Activated T-cell treated with anti-CD3 and anti-CD28 coated beads for 1 hour (primary cell): ENCODE data around the gene RNU5B-1.

ENCODE experiments used
- DNase-seq: peaks from one replicate; pipeline ENCODE4 v3.0.0-alpha.2; 2020; ENCODE audit warnings: low read depth

The RNU5B-1 gene

DNA sequence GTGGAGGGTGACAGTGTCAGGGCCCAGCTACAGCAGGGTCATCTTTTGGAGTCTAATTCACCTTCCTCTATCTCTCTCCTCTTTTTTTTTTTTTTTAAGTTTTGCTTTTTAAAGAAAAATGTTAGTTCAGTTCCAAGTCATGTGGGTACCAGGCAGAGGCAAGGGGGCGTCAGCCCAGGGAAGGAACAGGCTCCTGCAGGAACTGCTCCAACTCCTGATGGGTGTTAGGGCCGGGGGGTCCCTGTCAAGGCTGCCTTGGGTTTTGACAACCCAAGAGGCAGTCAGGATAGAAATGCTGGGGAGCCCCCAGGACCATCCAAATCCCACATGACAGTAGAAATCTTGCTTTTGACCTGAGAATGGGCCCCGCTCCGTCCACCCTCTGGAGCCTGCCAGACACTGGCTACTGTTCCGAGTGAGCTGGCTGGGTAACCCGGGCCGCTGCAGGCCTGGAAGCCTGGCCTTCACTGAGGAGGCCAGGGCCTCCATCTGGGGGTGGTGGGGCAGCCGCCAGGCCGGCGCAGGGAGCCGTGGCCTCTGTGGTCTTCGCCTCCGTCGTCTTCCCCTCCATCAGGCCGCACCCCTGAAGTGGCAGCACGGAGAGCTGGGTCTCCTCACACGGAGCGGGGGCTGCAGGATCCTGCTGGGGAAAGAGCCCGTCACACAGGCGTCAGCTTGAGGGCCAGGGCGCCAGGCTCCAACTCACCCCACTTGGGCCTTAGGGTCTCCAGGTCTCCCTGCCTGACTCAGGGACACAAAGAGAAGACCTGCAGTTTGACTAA, 24.2 kb downstream of the RNU5B-1 start:
- DNase-seq = no peak

DNA sequence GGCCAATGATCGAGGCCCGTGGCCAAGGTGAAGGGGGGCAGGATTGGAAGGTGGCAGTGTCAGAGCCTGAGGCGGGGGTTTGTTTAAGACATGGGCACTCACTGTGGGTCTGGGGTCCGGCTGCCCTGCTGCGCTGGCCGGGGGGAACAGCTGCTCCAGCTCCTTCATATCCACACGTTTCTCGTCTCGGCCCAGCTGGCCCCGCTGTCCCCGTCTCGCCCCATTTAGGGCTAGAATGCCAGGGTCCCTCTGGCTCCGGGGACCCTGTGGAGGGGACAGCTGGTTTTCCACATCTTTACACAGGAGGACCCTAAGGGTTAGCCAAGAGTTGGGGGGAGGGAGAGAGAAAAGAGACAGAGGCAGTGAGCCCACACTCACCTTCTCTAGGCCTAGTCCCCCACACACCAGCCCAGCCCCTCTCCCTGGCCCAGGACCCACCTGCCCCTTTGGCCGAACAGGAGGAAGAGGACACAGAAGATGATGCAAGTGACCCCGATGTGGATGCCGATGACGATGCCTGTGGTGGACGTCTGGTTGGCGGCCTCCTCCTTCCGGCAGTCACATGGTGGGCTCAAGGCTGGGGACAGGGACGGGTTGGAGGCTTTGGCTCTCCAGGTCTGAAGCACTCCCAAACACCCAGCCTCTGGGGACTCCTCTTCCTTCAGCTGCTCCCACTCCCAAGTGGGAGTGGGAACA, 25.0 kb downstream of the RNU5B-1 start:
- no peak for DNase-seq

DNA sequence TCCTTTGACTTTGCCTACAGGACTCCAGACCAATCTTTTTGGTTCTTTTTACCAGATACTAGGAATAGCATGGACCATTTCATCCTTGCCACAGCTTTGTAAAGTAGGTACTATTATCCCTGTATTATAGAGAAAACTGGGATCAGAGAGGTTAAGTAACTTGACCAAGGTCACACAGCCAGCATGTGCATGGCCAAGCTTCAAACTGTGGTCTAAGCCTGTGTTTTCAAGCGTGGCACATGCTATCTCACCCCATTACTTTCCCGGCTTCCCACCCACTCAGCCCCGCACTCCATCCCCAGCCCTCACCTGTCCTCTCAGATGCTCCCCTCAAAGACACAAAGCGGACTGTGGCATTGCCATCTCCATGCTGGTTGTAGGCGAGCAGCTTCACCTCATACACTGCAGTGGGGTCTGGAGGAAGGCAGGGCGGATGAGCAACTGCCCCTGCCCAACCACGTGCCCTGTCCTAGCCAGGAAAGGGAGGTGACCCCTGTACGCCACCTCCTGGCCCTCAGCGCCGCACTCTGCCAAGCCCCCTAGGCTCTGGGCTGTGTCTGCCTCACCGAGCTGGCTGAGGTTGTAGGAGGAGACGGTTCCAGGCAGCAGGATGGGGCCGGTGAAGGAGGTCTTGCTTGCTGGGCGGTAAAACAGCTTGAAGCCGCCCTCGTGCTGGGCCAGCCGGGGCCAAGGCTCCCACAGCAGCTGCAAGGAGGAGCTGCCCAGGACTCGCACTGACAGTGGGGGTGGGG, 25.7 kb downstream of the RNU5B-1 start:
- DNase-seq = no peak

DNA sequence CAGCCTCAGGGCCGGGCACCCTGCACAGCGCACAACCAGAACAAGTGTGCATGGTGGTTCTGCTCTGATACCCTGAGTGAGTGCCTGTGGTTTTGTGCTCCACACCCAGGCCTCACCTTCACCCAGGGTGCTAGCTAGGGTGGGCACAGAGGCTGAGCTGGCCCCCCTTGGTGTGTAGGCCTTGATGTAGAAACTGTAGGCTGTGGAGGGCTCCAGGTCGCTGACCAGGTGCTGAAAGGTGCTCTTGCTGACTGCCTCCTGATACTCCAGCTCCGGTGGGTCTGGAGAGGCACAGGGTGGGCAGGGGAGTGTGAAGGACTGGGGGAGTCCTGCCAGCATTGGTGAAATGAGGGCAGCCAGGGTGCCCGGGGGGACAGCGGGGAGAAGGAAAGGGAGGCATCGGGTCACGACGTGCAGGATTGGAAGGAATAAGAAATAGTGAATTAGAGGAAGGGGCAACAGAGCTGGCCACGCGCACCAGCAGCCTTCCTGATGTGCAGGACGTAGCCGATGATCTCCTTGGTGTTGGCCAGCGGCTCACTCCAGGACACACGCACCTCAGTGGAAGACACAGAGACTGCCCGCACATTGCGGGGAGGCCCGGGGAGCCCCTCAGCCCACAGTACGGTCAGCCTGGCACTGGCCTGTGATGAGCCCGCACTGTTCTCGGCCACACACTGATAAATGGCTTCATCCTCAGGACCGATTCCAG, 26.6 kb downstream of the RNU5B-1 start:
- DNase-seq = no peak

DNA sequence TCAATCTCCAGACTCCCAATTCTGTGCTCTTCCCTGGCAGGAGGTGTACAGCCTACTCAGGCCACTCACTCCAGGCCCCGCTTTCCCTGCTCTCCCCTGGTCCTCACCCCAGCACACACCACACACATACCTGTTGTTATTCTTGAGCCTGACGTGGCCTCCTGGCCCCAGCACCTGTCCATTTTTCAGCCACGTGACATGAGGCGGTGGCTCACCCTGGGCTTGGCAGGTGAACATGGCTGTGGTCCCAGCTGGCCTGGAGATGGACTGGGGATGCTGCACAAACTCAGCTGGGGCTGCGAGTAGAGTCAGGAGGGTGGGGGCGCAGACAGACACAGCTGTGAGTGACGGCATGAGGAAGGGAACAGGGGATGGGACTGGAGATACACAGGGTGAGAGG, 27.3 kb downstream of the RNU5B-1 start:
- no peak for DNase-seq

DNA sequence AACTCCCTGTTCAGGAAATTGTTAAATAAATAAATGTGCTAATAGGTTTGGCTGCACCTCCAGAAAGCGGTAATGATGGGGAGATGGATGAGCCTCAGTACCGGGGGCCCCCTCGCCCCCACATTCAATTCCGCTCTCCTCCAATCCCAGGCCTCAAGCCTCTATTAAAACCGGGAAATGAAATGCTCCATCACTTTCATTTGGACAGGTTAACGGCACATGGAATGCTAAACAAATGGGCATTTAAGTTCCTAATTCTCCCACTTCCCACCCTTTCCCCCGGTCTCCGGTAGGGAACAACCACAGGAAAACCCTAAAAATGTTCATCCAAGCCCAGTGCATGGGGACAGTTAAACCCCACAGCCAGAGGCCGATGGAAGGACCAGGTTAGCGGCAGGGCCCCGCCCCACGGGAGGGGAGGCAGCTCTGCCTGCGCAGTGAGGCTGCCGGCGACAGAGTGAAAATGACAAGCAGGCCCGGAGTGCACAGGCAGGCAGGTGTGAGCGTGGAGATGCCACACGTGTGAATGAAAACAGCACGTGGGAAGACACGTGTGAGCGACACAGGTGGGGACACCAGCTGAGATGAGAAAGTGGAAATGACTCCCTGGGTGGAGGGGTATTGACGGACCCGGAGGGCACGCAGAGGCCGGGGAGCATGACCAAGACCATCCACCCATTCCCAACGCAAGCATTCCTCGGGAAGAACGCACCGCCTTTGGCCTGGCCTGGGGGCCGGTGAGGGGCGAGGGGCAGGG, 28.1 kb downstream of the RNU5B-1 start:
- no peak for DNase-seq

DNA sequence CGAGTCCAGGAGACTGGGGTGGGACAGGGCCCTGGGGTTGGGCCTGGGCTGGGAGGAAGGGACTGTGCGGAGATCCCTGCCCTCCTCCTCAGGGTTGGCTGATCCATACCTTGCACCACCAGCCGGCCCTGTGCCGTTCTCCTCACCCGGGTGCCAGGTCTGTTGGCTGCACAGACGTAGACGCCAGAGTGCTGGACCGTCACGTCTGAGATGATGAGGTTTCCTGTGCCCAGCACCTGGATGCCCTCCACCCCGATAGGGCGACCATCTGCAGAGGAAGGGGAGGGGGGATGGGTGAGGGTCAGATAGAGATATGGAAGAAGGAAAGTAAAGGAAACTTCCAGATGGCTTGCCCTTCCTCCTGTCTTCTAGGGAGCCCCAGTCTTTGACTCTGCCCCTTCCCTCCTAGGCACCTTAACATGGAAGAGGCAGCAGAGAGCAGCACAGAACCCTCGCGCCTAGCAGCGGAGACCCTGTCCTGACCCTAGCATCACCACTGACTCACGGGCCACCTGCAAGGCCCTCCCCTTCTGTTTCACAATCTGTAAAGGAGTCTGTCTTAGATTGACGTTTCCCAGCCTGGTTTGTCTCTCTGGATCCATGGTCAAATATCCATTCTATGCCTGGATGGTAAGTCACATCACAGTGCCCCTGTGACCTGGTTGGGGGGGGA, 28.8 kb downstream of the RNU5B-1 start:
- no peak for DNase-seq

DNA sequence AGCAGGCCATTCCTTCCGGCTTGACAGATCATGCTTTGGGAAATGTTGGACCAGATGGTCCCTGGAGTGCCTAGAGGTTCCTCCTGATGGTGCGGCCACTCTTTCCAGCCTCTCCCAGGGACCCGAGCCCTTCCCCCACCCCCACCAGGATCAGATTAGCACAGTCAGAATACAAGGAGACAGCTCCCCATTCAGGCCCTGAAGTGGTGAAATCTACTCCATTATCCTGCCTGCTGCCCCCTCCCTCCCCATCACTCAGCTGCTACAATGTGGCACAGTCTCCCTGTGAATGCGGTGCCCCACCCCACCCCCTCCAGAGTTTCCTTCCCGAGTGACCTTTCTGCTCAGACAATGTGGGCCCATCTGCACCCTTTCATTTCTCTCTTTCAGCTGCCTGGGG, 29.4 kb downstream of the RNU5B-1 start:
- DNase-seq = no peak

DNA sequence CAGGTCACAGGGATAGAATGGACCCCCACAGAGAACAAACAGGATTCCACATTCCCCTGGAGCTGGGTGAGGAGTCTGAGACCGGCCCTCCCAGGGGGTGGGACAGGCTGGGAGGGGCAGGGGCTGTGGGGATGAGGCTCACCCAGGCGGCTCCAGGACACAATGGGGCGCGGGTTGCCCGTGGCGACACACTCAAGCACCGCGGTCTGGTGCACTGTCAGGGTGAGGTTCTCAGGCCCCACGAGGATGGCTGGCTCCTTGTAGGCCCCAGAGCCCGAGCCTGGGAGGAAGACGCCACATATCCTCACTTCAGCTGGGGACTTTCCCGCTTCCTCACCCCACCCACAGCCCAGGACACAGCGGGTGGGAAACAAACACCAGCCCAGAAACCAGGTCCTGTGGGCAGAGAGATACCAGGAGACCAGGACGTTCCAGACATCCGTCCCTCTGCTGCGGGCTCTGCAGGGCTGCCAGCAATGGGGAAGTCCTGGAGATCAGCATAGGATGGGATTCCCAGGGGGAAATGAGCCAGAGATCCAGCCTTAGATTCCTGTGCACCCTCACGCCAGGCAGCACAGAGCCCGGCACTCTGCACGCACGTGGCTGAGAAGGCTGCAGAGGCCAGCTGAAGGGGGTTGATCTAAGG, 30.2 kb downstream of the RNU5B-1 start:
- DNase-seq = no peak

DNA sequence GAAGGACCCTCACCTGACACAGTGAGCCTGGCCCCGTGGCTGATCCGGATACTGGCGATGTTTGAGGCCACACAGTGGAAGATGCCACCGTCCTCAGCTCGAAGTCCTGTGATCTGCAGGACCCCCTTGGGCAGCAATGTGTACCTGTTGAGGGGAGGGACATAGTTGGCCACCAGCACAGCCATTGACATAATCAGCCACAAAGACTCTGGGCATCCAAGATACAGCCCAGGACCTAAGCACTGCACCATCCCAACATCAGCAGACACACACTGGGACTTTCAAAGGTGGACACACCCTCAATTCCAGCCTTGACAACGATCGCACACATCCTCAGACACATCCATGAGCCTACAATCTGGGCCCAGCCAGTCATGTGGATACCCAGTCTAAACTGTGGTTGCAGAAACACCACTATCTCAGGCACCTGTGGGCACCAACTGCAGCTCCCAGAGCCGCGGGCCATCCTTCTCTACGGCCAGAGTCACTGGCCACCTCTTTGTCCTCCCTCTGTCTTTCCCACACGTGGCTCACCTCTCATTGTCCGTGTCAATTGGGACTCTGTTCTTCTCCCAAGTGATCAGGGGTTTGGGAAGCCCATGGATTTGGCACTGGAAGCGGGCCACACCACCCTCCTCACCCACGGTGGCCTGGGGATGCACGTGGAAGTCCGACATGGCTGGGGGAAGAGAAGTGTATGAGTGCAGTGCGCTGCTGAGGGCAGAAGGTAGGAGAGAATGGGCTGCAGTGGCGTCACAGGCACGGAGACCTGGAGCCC, 31.0 kb downstream of the RNU5B-1 start:
- DNase-seq = no peak

DNA sequence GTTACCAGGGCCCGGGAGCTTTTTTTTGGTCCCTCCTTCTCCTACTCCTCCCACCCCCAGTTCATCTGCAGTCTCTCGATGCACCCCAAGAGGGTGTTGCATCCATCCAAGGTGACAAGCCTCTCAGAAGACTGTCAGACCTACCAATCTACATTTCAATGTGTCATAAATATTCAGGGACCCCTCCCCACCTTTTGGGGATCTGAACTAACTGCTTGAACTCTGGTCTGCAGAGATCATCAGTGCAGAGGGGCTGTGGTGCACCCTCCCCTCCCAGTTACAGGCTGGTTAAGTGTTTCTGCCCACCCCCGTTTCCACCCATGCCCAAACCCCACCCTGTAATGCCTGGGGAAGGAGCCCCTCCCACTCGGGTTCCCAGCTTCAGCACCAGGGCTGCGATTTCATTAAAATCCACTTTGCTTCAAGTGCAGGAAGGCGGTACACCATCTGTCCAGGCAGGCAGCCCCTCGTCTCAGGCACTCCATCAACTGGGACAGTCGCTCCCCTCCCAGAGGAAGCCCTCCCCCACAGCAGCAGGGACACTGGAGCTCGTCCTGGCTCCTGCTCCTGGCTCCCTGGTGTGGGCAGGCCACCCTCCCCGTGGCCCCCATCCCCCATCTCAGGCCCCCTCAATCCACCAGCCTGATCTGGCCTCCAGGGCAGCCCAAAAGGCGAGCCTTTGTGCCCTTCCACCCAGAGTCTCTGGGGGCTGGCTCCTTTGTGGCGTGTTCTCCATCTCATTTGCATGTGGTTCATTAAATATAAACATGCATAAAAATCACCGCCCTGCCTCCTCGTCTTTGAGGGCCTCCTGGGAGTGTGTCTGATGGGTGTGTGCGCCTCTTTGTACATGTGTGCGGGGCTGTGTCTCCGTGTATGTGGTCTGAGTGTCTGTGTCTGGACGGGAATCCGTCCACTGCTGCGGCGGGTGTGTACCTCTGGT, 32.3 kb downstream of the RNU5B-1 start:
- no peak for DNase-seq

DNA sequence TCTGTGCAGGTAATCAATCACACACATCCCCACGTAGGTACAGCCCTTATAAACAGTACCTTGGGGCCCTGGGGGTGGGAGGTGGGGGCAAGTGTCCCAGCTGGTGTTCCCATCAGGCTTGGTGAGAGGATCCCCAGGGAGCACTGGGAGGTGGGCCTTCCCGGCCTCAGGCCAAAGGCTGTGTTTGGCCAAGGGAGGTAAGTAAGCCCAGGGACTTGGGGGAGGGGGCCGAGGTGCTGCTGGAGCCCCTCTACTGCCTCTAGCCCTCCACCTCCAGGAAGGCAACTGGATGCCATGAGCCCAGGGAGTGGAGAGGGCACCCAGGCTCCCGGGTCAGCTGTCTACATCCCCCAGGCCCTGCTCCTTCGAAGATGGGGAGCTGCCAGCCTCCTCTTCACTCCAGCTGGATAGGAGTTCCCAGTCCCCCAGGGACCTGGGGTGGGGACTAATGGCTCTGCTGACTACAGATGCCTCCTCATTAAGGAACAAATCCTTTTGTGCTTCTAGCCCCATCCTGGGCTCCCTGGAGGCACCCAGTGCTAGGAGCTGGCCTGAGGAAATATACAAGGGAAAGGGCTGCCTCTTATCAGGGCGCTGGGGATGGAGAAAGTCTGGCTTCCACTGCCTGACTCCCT, 33.1 kb downstream of the RNU5B-1 start:
- DNase-seq = no peak

DNA sequence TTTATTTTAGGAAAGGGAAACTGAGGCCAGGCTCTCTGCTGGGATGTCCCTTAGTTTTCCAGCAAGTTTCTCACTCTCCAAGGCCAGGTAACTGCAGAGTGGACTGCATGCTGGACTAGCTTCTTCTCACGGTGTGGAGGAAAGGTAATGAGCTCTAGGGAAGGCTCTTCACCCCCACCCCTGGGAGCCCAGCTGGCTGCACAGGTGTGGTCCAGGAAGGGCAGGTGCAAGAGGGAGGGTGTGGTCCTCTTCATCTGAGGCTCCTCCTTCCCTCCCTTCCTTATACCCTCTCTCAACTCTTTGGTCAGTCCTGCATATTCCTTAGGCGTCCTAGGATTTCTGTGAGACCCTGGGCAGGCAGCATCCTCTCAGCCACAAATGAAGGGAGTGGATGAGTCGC, 33.9 kb downstream of the RNU5B-1 start:
- no peak for DNase-seq

DNA sequence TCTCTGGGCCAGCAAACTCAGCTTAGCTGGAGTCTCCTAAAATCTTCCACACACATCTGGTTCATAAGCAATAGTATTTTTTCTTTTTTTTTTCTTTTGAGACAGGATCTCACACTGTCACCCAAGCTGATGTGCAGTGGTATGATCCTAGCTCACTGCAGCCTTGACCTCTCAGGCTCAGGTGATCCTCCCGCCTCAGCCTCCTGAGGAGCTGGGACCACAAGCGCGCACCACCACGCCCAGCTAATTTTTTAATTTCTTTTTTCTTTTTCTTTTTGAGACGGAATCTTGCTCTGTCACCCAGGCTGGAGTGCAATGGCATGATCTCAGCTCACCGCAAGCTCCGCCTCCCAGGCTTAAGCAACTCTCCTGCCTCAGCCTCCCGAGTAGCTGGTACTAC, 34.3 kb downstream of the RNU5B-1 start:
- DNase-seq = no peak

DNA sequence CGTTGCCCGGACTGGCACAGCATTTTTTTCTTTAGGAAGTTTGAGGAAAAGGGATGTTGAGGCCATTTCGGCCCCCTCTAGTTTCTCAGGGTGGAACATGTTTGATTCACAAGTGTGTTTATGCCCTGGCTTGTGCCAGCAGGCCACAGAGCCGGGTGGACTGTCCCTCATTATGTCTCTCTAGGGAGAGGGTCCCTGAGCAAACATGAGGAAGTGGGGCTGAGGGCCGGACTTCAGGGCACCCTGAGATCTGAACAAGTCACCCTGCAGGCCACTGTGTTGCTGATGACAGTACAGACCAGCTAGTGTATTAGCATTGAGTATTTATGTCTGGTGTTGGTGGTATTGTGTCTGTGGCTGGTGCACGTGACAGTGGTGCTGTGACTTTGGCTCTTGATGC, 34.9 kb downstream of the RNU5B-1 start:
- no peak for DNase-seq

DNA sequence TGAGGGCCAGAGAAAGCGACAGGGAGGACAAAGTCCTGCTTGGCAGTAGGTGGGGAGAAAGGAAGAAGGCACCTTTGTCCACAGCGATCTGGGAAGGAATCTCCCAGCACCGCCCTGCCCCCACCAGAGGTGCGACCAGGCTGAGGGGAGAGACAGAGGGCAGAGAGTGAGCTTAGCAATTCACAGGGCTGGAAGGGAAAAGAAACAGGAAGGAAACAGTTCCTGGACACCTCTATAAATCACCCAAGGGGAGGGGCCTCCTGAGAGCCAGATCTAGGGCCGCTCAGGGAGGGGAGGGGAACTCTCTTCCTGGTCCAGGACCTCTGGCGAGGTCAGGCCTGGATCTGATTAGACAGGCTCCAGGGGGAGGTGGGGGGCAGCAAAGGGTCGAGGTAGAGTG, 35.4 kb downstream of the RNU5B-1 start:
- no peak for DNase-seq

DNA sequence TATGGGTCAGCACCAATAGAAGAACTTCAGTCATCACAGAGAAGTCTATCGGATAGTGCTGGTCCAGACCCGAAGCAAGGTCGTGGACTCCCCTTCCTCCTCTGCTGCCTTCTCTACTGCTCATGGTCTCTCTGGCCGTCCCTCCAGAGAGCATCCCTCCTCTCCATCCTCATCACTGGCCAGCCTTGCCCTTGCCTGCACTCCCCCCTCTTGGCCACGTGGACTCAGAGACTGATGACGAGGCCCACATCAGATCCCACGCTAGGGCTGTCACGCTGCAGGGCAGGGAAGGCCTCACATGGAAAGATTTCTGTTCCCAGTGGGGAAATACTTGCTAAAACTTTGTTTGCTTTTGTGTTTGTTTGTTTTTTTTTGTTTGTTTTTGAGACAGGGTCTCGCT, 38.0 kb downstream of the RNU5B-1 start:
- DNase-seq = no peak

DNA sequence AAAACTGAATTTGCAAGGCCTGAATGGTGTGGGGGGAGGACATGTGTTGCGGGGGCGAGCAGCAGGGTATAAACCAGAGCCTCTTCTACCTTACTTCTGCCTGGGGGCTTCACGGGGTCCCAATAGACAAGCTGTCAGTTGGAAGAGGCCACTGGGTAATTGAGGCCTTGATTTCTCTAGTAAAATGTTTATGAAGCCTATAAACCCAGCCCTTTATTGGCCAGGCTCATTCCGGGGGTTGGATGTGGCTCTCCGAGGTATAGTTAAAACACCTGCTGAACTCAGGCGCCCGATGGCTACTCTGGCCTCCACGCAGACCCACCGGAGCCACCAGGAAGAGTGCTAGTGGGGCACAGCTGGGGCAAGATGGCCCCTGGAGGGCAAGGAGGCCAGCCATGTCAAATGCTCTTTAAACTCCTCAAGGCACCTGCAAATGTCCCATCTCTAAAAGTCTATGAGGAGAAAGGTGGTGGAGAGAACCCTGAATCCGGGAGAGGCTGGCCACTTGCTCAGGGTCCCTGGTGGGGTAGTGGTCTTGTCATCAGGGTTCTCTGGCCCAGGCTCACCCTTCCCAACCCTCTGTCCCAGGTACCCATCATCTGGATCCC, 39.0 kb downstream of the RNU5B-1 start:
- DNase-seq = no peak
